Stomach smooth muscle (tissue), 2 donors: Measurements from ENCODE around the gene GRIK4.
A peak's percentile ranks its signal among the peaks of the same experiment; 100 is the strongest.
"Not testable (repeated sequence)": the region's sequence is repeated elsewhere in the genome, so short reads cannot be mapped to it uniquely, and the experiment has no call there.

Source experiments
- H3K27ac ChIP-seq: one replicate; pipeline ENCODE4 v1.7.0; 2013; ENCODE audit warnings: mild to moderate bottlenecking, low read length, inconsistent platforms
- H3K27me3 ChIP-seq, 2 donors: one replicate each; pipeline ENCODE4 v1.7.0; 2013; ENCODE audit warnings: low read length in 2 of 2; ENCODE audit not compliant: insufficient read depth in 2 of 2, control insufficient read depth in 1 of 2
- H3K36me3 ChIP-seq, 2 donors: one replicate each; pipeline ENCODE4 v1.7.0; 2013; ENCODE audit warnings: low read length in 2 of 2; ENCODE audit not compliant: control insufficient read depth in 2 of 2, insufficient read depth in 2 of 2
- H3K4me1 ChIP-seq: one replicate; pipeline ENCODE4 v1.7.0; 2013; ENCODE audit warnings: low read length; ENCODE audit not compliant: control insufficient read depth, insufficient read depth
- H3K4me3 ChIP-seq, 2 donors: one replicate each; pipeline ENCODE4 v1.7.0; 2013; ENCODE audit warnings: low read length in 2 of 2
- H3K9ac ChIP-seq, 2 donors: one replicate each; pipeline ENCODE4 v1.7.0; 2013; ENCODE audit warnings: low read length in 2 of 2, mild to moderate bottlenecking in 1 of 2
- H3K9me3 ChIP-seq, 2 donors: one replicate each; pipeline ENCODE4 v1.7.0; 2013; ENCODE audit warnings: low read length in 2 of 2; ENCODE audit not compliant: control insufficient read depth in 2 of 2
- donor health status: healthy.
- donor health status: Pancreatic carcinoma.

GRIK4 gene

DNA sequence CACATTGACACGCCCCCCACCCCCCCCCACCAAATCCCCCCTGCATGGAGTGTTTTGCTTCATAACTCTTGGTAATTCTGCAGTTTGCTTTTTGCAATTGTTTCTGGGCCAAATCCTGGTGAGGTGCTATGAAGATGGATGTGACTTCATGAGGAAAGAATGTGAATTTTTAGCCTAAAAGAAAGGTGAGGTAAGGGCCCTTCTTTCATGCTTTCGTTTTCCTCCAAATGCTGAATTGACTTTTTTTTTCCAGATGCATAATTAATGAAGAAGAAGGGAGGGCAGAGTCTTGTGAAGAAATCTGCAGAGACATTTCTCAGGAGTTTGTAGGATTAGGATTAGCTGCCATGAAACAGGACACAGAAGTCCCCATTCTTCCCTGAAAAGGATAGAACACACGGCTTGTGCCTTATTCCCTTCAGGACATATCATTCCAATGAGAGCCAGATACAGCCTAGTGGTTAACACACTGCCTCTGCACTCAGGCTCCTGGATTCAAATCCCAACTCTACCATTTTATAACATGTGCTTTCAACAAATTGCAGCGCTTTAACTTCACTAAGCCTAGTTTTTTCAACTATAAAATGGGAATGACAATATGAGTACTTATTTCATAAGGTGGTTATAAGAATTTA, 492.8 kb downstream of the GRIK4 start:
- Histone ChIP-seq H3K27ac (no peak overlapping the region), H3K4me1 (no peaks in the 10 kb centered on the region), H3K9ac (no peak overlapping the region), H3K36me3 (no peaks in the 10 kb centered on the region), H3K9me3 (no peaks in the 10 kb centered on the region), H3K4me3 (no peak overlapping the region), H3K27me3 (peaks cover 0 to 2% of the 10 kb centered on the region in 2 donors)

DNA sequence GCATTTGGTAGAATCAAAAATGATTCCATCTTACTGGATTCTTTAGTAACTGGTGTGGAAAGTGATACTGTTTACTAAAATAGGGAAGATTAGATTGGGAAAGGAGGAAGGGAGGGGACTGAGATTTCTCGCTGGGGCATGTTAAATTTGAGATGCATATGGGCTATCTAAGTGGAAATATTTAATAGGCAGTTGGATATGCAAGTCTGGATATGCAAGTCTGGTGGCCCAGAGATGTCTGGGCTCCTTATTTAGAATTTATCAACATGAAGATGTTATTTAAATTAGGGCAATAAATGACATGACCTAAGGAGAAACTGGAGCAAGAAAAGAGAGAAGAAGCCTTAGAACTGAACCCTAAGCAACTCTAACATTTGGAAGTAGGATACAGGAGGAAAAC, 495.4 kb downstream of the GRIK4 start:
- H3K4me1 ChIP-seq, result no peaks in the 10 kb centered on the region
- no peaks in the 10 kb centered on the region for H3K36me3 ChIP-seq
- H3K9ac ChIP-seq, result no peak overlapping the region
- no peaks in the 10 kb centered on the region for H3K9me3 ChIP-seq
- no peak overlapping the region for H3K4me3 ChIP-seq
- no peak overlapping the region for H3K27ac ChIP-seq
- no peaks in the 10 kb centered on the region for H3K27me3 ChIP-seq

DNA sequence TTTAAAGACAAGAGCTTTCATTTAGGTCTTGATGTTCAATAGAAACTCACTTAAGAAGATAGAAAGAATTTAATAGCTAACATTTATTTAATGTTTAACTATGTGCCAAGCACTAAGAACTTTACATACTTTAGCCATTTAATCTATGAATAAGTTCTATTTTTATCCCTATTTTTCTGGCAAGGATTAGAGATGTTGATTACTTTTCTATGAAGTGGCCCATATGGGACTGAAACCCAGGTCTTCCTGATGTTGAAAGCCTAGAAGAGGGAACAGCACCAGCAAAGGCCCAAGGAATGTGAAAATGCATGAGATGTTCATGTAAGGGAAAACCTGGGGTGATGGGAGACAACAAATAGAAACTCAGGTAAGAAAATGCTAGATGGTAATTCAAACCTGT, 497.0 kb downstream of the GRIK4 start:
- no peak overlapping the region for H3K9ac ChIP-seq

DNA sequence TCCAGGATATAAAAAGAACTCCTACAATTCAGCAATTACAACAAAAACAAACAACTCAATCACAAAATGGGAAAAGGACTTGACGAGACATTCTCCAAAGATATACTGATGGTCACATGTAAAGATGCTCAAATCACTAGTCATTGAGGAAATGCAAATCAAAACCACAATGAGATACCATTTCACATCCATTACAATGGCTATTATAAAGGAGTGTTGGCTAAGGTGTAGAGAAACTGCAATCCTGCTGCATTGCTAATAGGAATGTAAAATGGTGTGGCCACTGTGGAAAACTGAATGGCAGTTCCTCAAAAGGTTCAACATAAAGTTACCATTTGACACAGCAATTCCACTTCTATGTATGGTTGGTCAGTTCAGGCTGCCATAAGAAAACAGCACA, 500.5 kb downstream of the GRIK4 start:
- no peak overlapping the region for H3K4me3 ChIP-seq
- no peak overlapping the region for H3K27ac ChIP-seq
- no peak overlapping the region for H3K9ac ChIP-seq
- H3K4me1 ChIP-seq, result no peaks in the 10 kb centered on the region
- no peaks in the 10 kb centered on the region for H3K9me3 ChIP-seq
- no peaks in the 10 kb centered on the region for H3K27me3 ChIP-seq
- no peaks in the 10 kb centered on the region for H3K36me3 ChIP-seq

More for the DNA sequence above, 497.0 kb downstream of the GRIK4 start:
- H3K4me3 ChIP-seq, result no peak overlapping the region
- no peak overlapping the region for H3K27ac ChIP-seq
- no peaks in the 10 kb centered on the region for H3K36me3 ChIP-seq
- H3K9me3 ChIP-seq, result no peaks in the 10 kb centered on the region
- H3K4me1 ChIP-seq, result no peaks in the 10 kb centered on the region
- H3K27me3 ChIP-seq, result no peaks in the 10 kb centered on the region

DNA sequence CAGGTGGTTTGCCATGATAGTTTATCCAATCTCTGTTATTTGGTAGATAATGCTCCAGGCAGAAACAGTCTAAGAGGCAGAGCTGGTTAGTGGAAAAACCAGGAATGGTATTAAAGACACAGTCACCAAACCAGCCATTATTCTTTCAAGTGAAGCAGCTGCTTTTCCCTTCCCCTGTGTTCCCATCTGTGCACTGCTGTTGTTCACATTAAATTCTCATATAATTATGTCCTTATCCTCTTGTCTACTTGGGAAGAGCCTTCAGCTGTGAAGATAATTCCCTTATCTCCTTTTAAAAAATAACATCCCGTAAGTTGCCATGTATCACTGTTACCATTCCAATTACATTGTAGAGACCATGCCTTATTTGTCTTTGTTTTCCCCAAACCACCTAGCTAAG, 507.2 kb downstream of the GRIK4 start:
- Histone ChIP-seq H3K4me3 (no peak overlapping the region), H3K9ac (no peak overlapping the region), H3K27ac (no peak overlapping the region), H3K9me3 (no peaks in the 10 kb centered on the region), H3K4me1 (peaks cover 3% of the 10 kb centered on the region), H3K36me3 (no peaks in the 10 kb centered on the region), H3K27me3 (no peaks in the 10 kb centered on the region)

DNA sequence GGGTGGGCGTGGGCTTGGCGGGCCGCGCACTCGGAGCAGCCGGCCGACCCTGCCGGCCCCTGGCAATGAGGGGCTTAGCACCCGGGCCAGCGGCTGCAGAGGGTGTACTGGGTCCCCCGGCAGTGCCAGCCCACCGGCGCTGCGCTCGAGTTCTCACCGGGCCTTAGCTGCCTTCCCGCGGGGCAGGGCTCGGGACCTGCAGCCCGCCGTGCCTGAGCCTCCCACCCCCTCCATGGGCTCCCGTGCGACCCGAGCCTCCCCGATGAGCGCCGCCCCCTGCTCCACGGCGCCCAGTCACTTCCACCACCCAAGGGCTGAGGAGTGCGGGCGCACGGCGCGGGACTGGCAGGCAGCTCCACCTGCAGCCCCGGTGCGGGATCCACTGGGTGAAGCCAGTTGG, 510.2 kb downstream of the GRIK4 start:
- not testable (repeated sequence) for H3K27ac ChIP-seq, H3K36me3 ChIP-seq, H3K27me3 ChIP-seq, H3K9me3 ChIP-seq, H3K9ac ChIP-seq, H3K4me3 ChIP-seq
- H3K4me1 ChIP-seq, result peaks cover 14% of the 10 kb centered on the region

DNA sequence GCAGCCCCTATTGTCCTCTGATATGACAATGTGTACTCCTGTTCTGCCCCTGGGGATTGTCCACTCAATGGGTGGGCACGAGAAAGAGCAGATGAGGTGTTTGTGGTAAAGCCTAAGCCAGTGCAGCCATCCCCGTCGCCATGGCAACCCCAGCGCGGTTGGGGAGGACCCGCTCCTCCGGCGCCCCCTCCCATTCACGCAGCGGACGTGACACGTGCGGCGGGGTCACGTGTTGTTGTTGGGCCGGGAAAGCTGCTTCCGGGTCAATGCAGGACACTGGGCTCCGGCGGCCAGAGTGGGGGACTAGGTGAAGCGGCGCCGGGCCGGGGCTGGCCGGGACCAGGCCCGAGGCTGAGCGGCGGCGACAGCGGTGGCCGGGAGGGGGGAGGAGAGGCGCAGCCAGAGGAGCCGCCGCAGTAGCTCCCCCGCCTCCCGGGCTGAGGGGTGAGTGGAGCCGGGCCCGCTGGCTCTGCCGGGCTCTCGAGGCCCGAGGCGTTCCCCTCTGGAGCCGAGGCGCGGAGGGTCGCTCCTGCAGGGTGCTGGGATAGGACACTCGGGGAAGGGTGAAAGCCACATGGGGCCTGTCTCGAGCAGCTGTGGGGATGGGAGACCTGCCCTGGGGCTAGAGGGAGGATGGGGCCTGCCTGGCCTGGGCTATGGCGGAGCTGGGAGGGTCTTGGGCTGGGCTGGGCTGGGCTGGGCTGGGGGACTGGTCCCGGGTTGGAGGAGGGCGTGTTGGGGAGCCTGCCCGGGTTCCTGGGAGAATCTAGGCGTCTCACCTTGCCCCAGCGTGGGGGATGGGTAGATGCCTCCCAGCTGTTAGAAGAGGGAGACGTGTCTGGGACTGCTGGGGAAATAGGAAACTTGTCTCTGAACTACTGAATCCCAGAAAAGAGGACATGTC, 512.6 kb downstream of the GRIK4 start, which contains the start of gene TBCEL:
TSS of gene TBCEL (plus strand) at position 255 of the 904 bp plus-strand sequence. CDS start 21,589 bp downstream, outside the sequence.
- peak within 1 kb of the TSS; percentile 55 to 84 for H3K4me3 ChIP-seq
- no peak within 1 kb of the TSS for H3K27ac ChIP-seq
- no peaks in the 10 kb centered on the region for H3K9me3 ChIP-seq

DNA sequence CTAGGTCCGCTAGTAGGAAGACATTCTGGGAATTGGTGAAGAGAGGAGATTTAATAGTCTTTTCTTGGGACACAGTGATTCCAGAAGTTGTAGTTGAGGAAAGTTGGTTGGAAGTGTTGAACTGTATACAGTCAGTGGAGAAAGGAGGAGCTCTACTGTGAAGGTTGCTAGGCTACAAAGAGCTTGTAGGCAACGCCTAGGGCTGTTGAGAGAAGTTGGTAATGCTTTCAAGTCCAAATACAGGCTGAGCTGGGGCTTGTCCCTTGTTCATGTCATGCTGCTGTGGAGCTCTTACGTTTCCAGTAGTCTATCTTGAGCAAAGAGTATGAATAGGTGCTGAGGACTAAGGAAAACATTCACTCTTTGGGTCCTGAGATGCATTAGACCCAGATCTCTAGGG, 513.4 kb downstream of the GRIK4 start:
- Histone ChIP-seq H3K36me3 (no peaks in the 10 kb centered on the region), H3K9me3 (no peaks in the 10 kb centered on the region), H3K27me3 (no peaks in the 10 kb centered on the region), H3K4me1 (peaks cover 14% of the 10 kb centered on the region), H3K9ac (peak overlapping the region; percentile 52 to 62), H3K27ac (no peak overlapping the region), H3K4me3 (peak overlapping the region; percentile 55 to 84)

More for the DNA sequence above, 512.6 kb downstream of the GRIK4 start, which contains the start of gene TBCEL:
- Histone ChIP-seq H3K36me3 (no peaks in the 10 kb centered on the region), H3K4me1 (peaks cover 14% of the 10 kb centered on the region), H3K9ac (peak within 1 kb of the TSS; percentile 52 to 81), H3K27me3 (no peaks in the 10 kb centered on the region)

DNA sequence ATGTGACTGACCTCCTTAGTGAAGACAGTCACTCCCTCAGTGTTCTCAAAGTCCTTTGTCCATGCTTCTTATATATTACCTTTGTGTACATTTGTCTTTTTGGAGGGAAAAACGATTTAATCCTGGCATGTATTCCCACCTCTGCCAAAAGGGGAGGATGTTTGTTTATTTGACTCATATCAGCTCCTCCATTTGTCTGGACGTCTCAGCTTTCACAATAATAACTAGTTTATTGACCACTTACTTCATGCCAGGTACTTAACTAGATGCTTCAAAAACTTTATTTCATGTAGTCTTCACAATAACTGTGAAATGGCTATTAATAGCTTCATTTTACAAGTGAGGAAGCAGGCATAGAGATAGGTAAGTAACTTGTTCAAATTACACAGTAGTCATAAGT, 517.6 kb downstream of the GRIK4 start:
- no peaks in the 10 kb centered on the region for H3K9me3 ChIP-seq
- H3K9ac ChIP-seq, result no peak overlapping the region
- no peak overlapping the region for H3K27ac ChIP-seq
- H3K36me3 ChIP-seq, result no peaks in the 10 kb centered on the region
- H3K4me3 ChIP-seq, result no peak overlapping the region
- H3K27me3 ChIP-seq, result no peaks in the 10 kb centered on the region
- peaks cover 10% of the 10 kb centered on the region for H3K4me1 ChIP-seq

DNA sequence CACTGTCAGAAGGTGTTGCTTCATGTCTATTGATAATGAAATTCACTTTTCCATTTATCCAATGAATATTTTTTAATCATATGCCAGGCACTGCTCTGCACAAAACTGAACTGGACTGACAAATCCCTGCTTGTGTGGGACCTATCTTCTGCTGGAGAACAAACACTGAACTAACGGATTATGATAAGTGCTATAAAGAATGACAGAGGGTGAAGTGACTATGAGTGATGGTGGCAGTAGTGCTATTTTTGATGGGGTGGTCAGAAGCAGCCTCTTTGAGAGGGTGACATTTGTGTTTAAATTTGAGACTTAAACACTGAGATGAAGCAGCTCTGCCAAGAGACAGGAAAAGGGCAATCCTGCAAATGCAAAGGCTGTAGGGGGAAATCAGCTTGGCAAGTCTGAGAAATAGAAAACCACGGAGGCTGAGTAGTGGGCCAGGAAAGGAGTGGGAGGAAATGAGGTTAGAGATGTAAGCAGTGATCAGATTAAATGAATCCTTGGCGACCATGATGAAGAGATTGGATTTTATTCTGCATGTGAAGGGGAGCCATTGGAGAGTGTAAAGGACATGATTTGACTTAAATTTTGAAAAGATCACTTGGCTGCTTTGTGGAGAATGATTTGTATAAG, 518.4 kb downstream of the GRIK4 start:
- Histone ChIP-seq H3K36me3 (no peaks in the 10 kb centered on the region), H3K27me3 (no peaks in the 10 kb centered on the region), H3K9me3 (no peaks in the 10 kb centered on the region), H3K4me1 (peaks cover 7% of the 10 kb centered on the region), H3K9ac (no peak overlapping the region), H3K27ac (no peak overlapping the region), H3K4me3 (no peak overlapping the region)
